ENCODE measurements around the gene TRIP10. TPM values are rescaled to one million over a fixed set of nuclear protein-coding genes. Genes with fewer than 3 reads are reported as not detected.
A peak's percentile ranks its signal among the peaks of the same experiment; 100 is the strongest.

TRIP10 gene
- total and polyA plus RNA-seq, 10 donors, result 17.2 to 58.2 (median 34.1) TPM

GRCh38 chr19:6750062-6750461 is 10.6 kb downstream of the TRIP10 start:
- TF ChIP-seq CTCF (IDR thresholded peaks at IDR 0.05 in 8 of 11, conservative IDR thresholded peaks at IDR 0.05 in 3 of 11) (no peak), POLR2AphosphoS5 (IDR thresholded peaks at IDR 0.05) (peak in 1 of 3 donors; percentile 30)
- Histone ChIP-seq H3K4me1 (peaks cover 6 to 23% (median 17%) of the 10 kb centered on the region in 6 donors), H3K9me3 (no peaks in the 10 kb centered on the region), H3K4me3 (no peak overlapping the region), H3K27me3 (replicated peaks in 1 of 7) (no peaks in the 10 kb centered on the region), H3K27ac (no peak overlapping the region), H3K36me3 (peaks cover 0 to 90% (median 60%) of the 10 kb centered on the region in 6 donors)
- WGBS, 5 donors, result 84 to 90% (median 87%) methylated on average over 9 to 20 of the region's 20 CpGs
- DNase-seq, result no peak
- intact Hi-C loops (cut with DNase I; ENCODE audit: low total_unique reads), result no loop called here

GRCh38 chr19:6751189-6751588 is 11.7 kb downstream of the TRIP10 start:
- no peak for TF ChIP-seq POLR2AphosphoS5 (IDR thresholded peaks at IDR 0.05)
- TF ChIP-seq CTCF (IDR thresholded peaks at IDR 0.05 in 8 of 11, conservative IDR thresholded peaks at IDR 0.05 in 3 of 11), result no peak
- TF ChIP-seq POLR2A (IDR thresholded peaks at IDR 0.05), result no peak
- intact Hi-C loops (cut with DNase I; ENCODE audit: low total_unique reads), result no loop called here
- Histone ChIP-seq H3K4me3 (no peak overlapping the region), H3K27me3 (replicated peaks in 1 of 7) (no peaks in the 10 kb centered on the region), H3K4me1 (peaks cover 5 to 19% (median 14%) of the 10 kb centered on the region in 6 donors), H3K9me3 (no peaks in the 10 kb centered on the region), H3K27ac (no peak overlapping the region), H3K36me3 (peaks cover 0 to 84% (median 56%) of the 10 kb centered on the region in 6 donors)
- WGBS, 5 donors, result 93 to 97% (median 97%) methylated on average over 16 of the region's 16 CpGs
- no peak for DNase-seq

- intact Hi-C loops (cut with DNase I; ENCODE audit: low total_unique reads), result no loop called here
- Histone ChIP-seq H3K9me3 (no peaks in the 10 kb centered on the region), H3K27ac (peak overlapping the region in 5 of 8 donors; percentile 69 to 85 (median 75)), H3K4me1 (peaks cover 5 to 29% (median 15%) of the 10 kb centered on the region in 6 donors), H3K4me3 (peak overlapping the region in 5 of 8 donors; percentile 45 to 76 (median 48)), H3K36me3 (peaks cover 0 to 70% (median 44%) of the 10 kb centered on the region in 6 donors), H3K27me3 (replicated peaks in 1 of 7) (no peaks in the 10 kb centered on the region)
- TF ChIP-seq POLR2A (IDR thresholded peaks at IDR 0.05) (no peak), POLR2AphosphoS5 (IDR thresholded peaks at IDR 0.05) (no peak)
- WGBS, 5 donors, result 71 to 77% (median 73%) methylated on average over 41 to 50 of the region's 50 CpGs
- DNase-seq, result peak; percentile 76
These were observed 13.0 kb downstream of the TRIP10 start for GRCh38 chr19:6752256-6753177.

- Histone ChIP-seq H3K9me3 (no peaks in the 10 kb centered on the region), H3K4me1 (peaks cover 5 to 29% (median 15%) of the 10 kb centered on the region in 6 donors), H3K27ac (peak overlapping the region; percentile 7 to 85 (median 70)), H3K27me3 (replicated peaks in 1 of 7) (no peaks in the 10 kb centered on the region), H3K4me3 (peak overlapping the region; percentile 28 to 76 (median 46)), H3K36me3 (peaks cover 0 to 62% (median 36%) of the 10 kb centered on the region in 6 donors)
- intact Hi-C loops (cut with DNase I; ENCODE audit: low total_unique reads), result no loop called here
- TF ChIP-seq POLR2AphosphoS5 (IDR thresholded peaks at IDR 0.05) (peak; percentile 71 to 86 (median 74)), POLR2A (IDR thresholded peaks at IDR 0.05) (no peak), CTCF (IDR thresholded peaks at IDR 0.05 in 8 of 11, conservative IDR thresholded peaks at IDR 0.05 in 3 of 11) (peak; percentile 37 to 78 (median 66))
- WGBS, 5 donors, result 6 to 19% (median 7%) methylated on average over 40 to 50 of the region's 50 CpGs
- peak; percentile 95 for DNase-seq
These were observed 13.9 kb downstream of the TRIP10 start for GRCh38 chr19:6753178-6754031.

All from spleen (tissue), 11 donors.